GM19238 (cell line): ENCODE data around the gene SLAMF1.
A peak's percentile ranks its signal among the peaks of the same experiment; 100 is the strongest.
"Not testable (repeated sequence)": the region's sequence is repeated elsewhere in the genome, so short reads cannot be mapped to it uniquely, and the experiment has no call there.

Experiments used
- DNase-seq: peaks from one replicate; pipeline ENCODE4 v3.0.0; 2011; ENCODE audit warnings: low spot score; ENCODE audit not compliant: insufficient read length

Gene SLAMF1

DNA sequence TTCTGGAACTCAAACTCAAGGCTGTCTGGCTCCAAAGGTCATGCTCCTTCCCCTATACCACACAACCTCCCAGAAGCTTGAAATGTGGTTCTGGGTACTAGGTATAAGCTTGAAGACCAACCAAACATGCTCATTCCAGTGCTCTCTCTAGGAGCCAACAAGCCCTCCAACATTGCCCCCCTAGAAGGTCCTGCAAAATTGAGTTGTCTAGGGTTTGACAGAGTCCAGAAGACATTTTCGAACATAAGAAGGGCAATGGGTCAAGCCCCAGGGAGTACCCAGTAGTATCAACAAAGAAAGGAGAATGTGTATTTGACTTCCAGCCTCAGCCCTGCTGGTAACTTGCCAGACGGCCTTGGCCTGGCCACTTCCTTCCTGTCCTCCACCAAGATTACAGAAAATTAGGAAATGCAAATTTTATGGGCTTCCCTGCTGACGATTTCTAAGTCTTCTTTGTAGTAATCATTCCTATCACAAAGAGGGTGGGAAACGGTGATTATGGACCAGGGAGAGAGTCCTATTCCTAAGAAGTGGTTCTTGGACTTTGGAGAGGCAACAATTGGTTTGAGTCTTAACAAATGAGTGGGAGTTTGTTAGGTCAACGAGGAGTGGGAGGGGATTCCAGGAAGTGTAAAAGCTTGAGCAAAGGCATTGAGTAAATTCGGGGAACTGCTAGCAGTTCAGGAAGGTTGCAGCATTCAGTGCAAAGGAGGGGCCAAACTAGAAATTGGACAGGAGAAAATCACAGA lies 18.7 kb upstream of the SLAMF1 start:
- DNase-seq, result no peak

GRCh38 chr1:160664573-160665051 lies 17.8 kb upstream of the SLAMF1 start:
- peak; percentile 45 for DNase-seq

- DNase-seq, result no peak
These were observed 16.1 kb upstream of the SLAMF1 start for GRCh38 chr1:160662910-160663309.

- no peak for DNase-seq
These were observed 12.7 kb upstream of the SLAMF1 start for GRCh38 chr1:160659566-160659965.

DNA sequence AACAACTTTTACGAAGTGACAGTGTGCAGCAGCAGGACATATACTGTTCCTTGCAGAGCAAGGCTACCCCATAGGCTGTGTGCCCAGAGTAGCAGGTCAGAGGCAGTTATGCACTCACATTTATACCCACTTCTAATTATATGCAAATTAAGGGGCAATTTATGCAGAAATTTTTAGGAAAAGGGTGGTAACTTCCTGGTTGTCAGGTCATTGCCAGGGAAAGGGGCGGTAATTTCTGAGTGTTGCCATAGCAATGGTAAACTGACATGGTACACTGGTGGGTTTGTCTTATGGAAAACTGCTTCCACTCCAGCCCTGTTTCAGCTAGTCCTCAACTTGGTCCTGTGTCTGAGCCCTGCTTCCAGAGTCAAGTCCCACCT lies 12.0 kb upstream of the SLAMF1 start:
- DNase-seq, result no peak

DNA sequence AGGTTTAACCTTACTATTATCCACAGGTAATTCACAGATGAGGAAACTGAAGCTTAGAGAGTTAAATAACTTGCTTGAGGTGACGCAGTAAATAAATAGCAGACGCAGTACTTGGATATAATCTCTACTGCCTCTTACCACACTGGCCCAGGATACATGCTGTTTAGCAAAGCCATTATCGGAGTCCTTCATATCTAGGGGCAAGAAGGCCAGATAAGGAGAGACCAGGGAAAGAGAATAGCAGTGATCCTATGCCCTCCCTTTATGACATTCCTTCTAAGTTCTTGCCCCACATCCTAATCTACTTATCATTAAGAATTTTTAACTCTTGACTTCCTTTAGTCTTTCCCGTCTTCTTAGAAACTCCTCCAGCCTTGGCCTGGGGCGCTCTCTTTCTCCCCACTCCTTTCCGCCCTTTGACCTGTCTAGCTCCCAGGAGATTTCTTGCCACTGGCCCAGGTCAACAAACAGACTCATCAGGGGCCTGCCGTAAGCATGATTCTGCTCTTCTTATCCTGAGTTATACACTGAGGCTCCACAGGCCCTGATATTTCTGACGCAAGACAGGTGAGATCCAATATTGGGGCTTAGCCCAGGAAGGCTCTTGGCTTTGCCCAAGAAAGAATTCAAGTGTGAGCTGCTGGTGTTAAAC lies 11.4 kb upstream of the SLAMF1 start:
- no peak for DNase-seq

DNA sequence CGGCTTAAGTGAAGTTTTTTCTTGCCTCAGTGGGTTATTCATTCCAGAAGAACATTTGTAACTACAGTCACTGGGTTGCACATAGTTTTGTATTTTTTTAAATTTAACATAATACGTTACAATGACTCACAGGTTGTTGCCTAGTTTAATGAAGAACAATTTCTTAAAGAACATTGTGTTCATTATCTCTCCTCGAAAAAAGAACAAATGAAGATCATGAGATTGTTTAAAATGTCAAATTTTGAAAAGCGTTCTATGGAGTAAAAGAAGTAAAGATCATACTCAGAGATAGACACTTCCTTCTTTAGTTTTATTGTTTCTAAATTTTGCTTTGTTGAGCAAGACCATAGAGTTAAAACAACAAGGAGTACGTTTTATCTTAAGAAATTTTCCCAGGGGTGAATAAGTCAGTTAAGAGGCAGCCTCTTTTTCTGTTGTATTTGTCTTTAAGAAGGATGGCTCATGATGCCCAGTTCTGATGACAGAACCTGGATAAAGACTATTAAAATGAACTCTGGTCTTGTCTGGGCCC lies 10.5 kb upstream of the SLAMF1 start:
- DNase-seq, result no peak

DNA sequence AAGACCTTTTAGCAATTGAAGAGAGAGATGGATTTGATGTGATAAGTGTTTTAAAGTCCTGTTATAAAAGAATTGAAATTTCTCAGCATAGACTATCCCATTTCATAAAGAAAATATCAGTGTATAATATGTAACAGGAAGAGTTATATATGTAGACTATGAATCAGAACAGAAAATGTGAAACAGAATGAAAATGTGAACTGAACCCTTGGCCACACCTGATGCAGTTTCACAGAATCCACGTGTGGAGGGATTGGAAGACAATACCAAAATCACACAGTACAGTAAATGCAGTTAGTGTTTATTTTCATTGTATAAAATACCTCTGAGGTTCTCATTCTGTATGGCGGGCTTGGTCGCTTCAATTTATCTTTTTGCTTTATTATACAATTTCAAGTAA lies 9.9 kb upstream of the SLAMF1 start:
- no peak for DNase-seq

DNA sequence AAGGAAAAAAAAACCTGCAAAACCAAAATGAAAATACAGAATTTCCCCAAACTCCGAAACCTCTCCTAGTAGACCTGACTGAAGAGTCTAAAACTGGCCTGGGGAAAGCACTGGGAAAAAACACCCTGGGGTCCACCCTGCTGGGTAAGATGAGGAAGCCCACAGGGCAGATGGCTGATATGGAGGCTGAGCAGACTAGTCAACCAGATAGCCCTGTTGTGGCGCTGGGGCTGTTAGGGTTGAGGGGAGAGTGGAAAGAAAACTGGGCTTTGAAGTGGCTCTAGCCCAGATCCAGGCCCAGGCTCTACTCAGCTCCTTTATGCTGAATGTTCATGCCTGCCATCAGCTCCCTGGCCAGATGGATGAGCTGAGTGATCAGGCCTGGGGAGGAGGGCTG lies 6.8 kb upstream of the SLAMF1 start:
- DNase-seq, result no peak

DNA sequence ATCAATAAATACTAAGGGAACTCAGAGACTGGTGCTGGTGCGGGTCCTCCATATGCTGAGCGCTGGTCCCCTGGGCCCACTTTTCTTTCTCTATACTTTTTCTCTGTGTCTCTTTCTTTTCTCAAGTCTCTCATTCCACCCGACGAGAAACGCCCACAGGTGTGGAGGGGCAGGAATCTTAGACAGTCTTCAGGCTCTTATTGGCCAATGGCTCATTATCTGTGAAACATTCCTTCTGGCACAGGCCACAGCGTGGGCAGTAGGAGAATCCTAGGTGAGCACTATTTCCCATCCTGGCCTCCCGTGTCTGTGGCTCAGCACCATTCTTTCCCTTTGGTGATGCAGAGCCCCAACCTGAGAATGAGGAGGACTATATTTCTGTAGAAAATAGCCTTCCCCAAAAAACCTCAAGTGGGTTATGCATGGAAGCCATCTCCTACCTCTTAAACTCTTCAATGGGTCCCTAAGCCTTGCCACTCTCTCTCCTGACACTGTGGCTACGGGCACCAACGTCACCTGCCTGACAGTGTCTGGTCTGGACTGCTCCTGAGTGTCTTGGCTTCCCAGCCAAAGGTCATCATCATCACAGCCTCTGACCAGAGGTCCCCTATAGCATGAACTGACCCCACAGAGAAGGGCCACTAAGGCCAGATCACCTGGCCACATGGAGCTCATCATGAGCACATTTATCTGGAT lies 6.2 kb upstream of the SLAMF1 start:
- no peak for DNase-seq

DNA sequence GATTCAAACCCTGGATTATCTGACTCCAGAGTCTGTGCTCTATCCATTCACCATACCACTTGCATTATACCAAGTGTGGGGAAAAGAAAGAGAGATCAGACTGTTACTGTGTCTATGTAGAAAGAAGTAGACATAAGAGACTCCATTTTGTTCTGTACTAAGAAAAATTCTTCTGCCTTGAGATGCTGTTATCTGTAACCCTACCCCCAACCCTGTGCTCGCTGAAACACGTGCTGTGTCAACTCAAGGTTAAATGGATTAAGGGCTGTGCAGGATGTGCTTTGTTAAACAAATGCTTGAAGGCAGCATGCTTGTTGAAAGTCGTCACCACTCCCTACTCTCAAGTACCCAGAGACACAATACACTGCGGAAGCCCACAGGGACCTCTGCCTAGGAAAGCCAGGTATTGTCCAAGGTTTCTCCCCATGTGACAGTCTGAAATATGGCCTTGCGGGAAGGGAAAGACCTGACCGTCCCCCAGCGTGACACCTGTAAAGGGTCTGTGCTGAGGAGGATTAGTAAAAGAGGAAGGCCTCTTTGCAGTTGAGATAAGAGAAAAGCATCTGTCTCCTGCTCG lies 5.3 kb upstream of the SLAMF1 start:
- DNase-seq, result not testable (repeated sequence)

GRCh38 chr1:160651433-160652064 lies 4.7 kb upstream of the SLAMF1 start:
- no peak for DNase-seq

GRCh38 chr1:160647329-160647720 lies 481 bp upstream of the SLAMF1 start:
- no peak for DNase-seq

GRCh38 chr1:160646180-160646579 lies 664 bp downstream of the SLAMF1 start:
- DNase-seq, result no peak

- DNase-seq, result no peak
These were observed 1.3 kb downstream of the SLAMF1 start for GRCh38 chr1:160645386-160646130.

DNA sequence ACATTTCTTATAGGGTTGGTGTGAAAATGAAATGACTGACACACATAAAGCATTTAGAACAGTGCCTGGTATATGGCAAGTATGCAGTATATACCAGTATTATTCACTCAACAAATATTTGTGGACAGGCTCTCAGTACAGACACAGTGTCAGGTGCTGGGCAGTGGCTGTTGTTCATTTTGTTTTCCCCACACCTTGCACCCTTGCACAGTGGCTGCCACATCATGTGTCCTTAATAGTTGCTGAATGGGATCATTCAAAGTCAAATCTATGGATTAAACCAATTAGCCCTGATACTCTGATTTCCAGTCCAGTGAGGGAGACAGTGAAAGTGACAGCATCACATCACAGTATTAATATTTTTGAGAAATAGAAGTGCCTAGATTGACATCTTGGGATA lies 2.4 kb downstream of the SLAMF1 start:
- DNase-seq, result no peak

DNA sequence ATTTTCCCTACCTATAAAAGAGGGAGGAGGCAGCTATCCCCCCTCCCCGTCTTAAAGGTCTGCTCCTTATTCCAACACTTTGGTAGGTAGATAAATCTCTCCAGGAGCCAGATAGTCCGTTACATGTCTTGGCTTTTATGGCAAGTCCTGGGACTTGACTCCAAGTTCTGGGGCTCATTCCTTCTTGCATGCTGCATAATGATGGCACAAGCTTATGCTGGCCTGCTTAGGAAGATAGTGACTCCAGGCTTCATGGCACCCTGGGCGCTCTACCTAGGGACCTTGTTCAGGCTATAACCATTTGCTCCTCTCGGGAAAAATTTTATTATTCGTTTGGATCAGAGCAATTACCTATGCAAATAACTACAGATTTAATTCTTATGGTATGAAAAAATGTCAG lies 3.7 kb downstream of the SLAMF1 start:
- DNase-seq, result no peak

- no peak for DNase-seq
These were observed 4.6 kb downstream of the SLAMF1 start for GRCh38 chr1:160642281-160642644.

- no peak for DNase-seq
These were observed 5.2 kb downstream of the SLAMF1 start for GRCh38 chr1:160641323-160642280.
